ENCODE data around the gene IGFBP4. TPM values are rescaled to one million over a fixed set of nuclear protein-coding genes. Genes with fewer than 3 reads are reported as not detected.

IGFBP4 gene
- polyA plus RNA-seq, 1 experiment, result 1,200 TPM

DNA sequence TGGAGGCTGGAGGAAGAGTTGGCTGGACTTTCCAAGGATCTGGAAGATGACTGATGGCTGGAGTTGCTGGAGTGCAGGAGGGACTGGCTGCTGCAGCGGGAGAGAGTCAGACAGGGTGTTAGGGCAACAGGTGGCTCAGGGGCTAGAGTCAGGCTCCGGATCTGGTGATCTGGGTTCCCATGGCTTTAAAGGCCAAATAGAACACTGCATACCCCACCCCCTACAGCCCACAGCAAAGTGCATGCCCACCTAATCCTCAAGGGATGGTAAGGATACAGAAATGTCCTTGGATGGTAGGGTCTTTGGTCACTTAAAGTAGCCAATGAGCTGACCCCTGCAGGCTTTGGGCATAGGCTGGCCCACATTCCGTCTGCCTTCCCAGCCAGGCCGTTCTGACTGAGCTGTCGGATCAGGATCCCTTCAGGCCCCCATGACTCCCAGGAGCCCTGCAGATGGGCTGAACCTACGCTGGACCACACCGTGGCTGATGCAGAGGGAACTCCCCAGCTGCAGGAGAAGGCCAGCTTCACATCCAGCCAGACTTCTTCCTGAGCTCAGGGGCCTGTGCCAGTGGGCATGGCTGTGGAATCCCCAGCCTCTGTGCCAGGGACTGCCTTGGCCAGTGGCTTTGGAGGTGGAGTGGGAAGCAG is 44.2 kb downstream of the IGFBP4 start:
- ChIA-PET CTCF (interaction anchor here (0.6 to 1.7 kb wide), 5 partner anchors 10 to 1175 kb away, joined by 3 to 6 read pairs (median 3); no protein-coding TSS in a partner anchor), POLR2A (interaction anchor here (0.5 kb wide), 1 partner anchor 36 kb away, joined by 3 read pairs; no protein-coding TSS in a partner anchor)
- H3K36me3 ChIP-seq (ENCODE audit: control insufficient read depth, insufficient read depth, low read length), result no peaks in the 10 kb centered on the region
- H3K4me3 ChIP-seq (ENCODE audit: low read depth, low read length), result no peak overlapping the region
- no peak for DNase-seq (ENCODE audit: low read depth)
- no peaks in the 10 kb centered on the region for H3K27me3 ChIP-seq (ENCODE audit: control insufficient read depth, insufficient read depth, low read length)
- TF ChIP-seq CTCF (IDR thresholded peaks at IDR 0.05; ENCODE audit: insufficient read depth, low read depth, low read length), result no peak

- no peak overlapping the region for H3K4me3 ChIP-seq (ENCODE audit: low read depth, low read length)
- ChIA-PET POLR2A (interaction anchor here (0.5 kb wide), 2 partner anchors 9 to 18 kb away, joined by 3 to 4 read pairs; no protein-coding TSS in a partner anchor), CTCF (interaction anchor here (1.1 to 1.9 kb wide), 3 partner anchors 14 to 42 kb away, joined by 3 to 7 read pairs (median 3); no protein-coding TSS in a partner anchor)
- no peak for DNase-seq (ENCODE audit: low read depth)
- H3K27me3 ChIP-seq (ENCODE audit: control insufficient read depth, insufficient read depth, low read length), result no peaks in the 10 kb centered on the region
- H3K36me3 ChIP-seq (ENCODE audit: control insufficient read depth, insufficient read depth, low read length), result no peaks in the 10 kb centered on the region
- TF ChIP-seq CTCF (IDR thresholded peaks at IDR 0.05; ENCODE audit: insufficient read depth, low read depth, low read length), result no peak
Measured at GRCh38 chr17:40490289-40490853, 47.1 kb downstream of the IGFBP4 start.

GRCh38 chr17:40490982-40491381 is 47.7 kb downstream of the IGFBP4 start:
- H3K4me3 ChIP-seq (ENCODE audit: low read depth, low read length), result no peak overlapping the region
- CTCF ChIA-PET, result interaction anchor here (1.1 to 1.9 kb wide), 3 partner anchors 14 to 41 kb away, joined by 3 to 7 read pairs (median 3); no protein-coding TSS in a partner anchor
- POLR2A ChIA-PET, result no interaction called here

DNA sequence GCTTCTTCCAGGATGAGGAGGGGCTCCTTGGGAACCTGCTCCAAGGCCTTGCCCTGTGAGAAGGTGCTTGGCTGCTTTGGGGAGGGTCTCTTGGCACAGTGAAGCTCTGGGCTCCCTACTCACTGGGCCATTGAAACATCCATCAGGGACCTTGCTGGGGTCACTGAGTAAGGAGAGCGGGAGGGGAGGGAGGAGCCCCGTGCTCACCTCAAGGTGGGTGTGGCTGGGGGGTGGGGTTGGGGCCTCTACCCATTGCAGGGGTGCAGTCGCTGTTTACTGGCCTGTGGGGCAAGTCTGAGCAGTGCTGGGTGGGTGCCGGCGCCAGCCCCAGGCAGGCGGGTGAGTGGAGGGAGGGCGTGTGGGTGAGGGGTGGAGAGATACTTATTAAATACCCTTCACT is 48.2 kb downstream of the IGFBP4 start:
- ChIA-PET POLR2A (no interaction called here), CTCF (no interaction called here)
- Histone ChIP-seq H3K36me3 (ENCODE audit: control insufficient read depth, insufficient read depth, low read length) (no peaks in the 10 kb centered on the region), H3K4me3 (ENCODE audit: low read depth, low read length) (no peak overlapping the region), H3K27me3 (ENCODE audit: control insufficient read depth, insufficient read depth, low read length) (no peaks in the 10 kb centered on the region)
- TF ChIP-seq CTCF (IDR thresholded peaks at IDR 0.05; ENCODE audit: insufficient read depth, low read depth, low read length), result no peak
- no peak for DNase-seq (ENCODE audit: low read depth)

More at GRCh38 chr17:40490982-40491381, 47.7 kb downstream of the IGFBP4 start:
- DNase-seq (ENCODE audit: low read depth), result no peak
- TF ChIP-seq CTCF (IDR thresholded peaks at IDR 0.05; ENCODE audit: insufficient read depth, low read depth, low read length), result no peak
- H3K36me3 ChIP-seq (ENCODE audit: control insufficient read depth, insufficient read depth, low read length), result no peaks in the 10 kb centered on the region
- H3K27me3 ChIP-seq (ENCODE audit: control insufficient read depth, insufficient read depth, low read length), result no peaks in the 10 kb centered on the region

DNA sequence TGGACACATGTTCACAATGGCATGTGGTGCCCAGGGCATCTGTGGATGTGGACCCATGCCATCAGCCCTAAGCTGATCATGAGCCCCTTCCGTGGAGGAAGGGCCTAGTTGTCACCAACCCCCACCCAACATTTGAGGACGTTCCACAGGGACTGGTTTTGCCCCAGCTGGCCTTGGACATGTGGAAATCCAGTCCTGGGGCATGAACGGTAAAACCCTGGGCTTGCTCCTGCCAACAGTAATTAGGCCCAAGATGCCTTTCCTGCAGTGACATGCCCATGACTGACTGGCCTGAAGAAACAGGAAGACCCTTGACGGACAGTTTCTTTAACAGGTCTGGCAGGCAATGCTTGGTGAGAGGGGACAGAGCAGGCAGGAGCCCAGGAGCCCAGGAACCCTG is 50.4 kb downstream of the IGFBP4 start:
- no peak overlapping the region for H3K4me3 ChIP-seq (ENCODE audit: low read depth, low read length)
- H3K27me3 ChIP-seq (ENCODE audit: control insufficient read depth, insufficient read depth, low read length), result no peaks in the 10 kb centered on the region
- H3K36me3 ChIP-seq (ENCODE audit: control insufficient read depth, insufficient read depth, low read length), result no peaks in the 10 kb centered on the region
- TF ChIP-seq CTCF (IDR thresholded peaks at IDR 0.05; ENCODE audit: insufficient read depth, low read depth, low read length), result no peak
- CTCF ChIA-PET, result interaction anchor here (1.0 to 2.2 kb wide), 2 partner anchors 8 to 17 kb away, joined by 3 to 9 read pairs; partner anchors contain the start of gene TNS4
- no peak for DNase-seq (ENCODE audit: low read depth)
- POLR2A ChIA-PET, result no interaction called here

Measured in BJ (cell line).